Measurements from ENCODE around the gene PRDX5.

PRDX5 gene

DNA sequence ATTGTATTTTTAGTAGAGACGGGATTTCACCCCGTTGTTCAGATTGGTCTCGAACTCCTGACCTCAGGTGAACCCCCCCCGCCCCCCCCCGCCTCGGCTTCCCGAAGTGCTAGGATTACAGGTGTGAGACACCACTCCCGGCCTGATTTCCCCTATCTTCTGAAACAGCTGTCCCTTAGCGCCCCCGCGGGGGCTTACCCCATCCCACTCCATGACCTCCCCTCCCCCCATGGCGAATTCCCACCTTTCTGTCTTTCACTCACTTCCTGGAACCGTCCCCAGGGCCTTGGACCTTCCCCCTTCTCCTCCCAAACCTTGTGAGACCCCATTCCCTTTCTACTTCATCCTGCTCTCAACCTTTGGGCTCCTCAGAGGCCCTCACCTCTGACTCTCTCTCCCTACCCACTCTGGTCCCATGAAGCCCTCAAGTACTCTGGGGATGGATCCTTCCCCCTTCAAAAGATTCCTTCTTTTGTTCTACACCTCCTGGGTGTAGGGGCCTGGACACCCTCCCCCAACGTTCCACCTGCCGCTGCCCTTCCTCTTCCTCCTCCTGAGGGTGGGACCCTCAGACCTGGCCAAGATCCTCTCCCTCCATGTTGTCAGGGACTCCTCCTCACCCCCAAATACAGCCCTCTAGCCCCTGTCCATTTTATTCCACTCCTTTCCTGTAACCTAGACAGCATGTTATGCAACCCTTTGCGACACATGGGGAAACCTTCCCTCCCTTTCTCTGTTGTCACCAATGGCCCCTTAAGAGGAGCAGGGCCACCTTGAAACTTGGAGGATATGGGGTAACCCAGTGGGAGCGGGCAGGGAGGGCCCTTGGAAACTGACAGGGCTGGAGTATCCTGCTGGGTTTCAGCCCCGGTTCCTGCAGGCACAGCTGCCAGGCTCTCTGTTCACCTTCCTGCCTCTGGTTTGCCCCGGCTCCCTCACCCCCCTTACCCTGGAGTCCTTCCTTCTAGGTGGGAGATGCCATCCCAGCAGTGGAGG, 1.1 kb downstream of the PRDX5 start:
- Histone ChIP-seq H3K9me3 (ENCODE audit: control insufficient read depth, insufficient read depth, low read depth, low read length) (no peaks in the 10 kb centered on the region), H3K36me3 (ENCODE audit: control insufficient read depth in 2 of 2, insufficient read depth in 1 of 2, low read length in 2 of 2) (peaks cover 0 to 62% of the 10 kb centered on the region in 2 experiments; a peak in 1 of 3 replicates), H3K27ac (ENCODE audit: extremely low read depth, low read depth, low read length) (peak overlapping the region; percentile 44), H3K4me1 (ENCODE audit: control insufficient read depth, insufficient read depth, low read length) (no peaks in the 10 kb centered on the region), H3K4me3 (ENCODE audit: low read depth, low read length) (peak overlapping the region; percentile 90)
- ChIA-PET POLR2A (interaction anchor here (1.9 to 4.0 kb wide), 3 partner anchors 13 to 133 kb away, joined by 19 to 43 read pairs (median 22); partner anchors contain the start of genes ESRRA and STIP1), CTCF (interaction anchor here (0.7 to 5.0 kb wide), 6 partner anchors 13 to 39 kb away, joined by 3 to 85 read pairs (median 16); partner anchors contain the start of gene CCDC88B)
- TF ChIP-seq ZNF561 (tag by site-specific recombination; IDR thresholded peaks at IDR 0.05; ENCODE audit: borderline replicate concordance) (no peak), ZNF121 (tag by site-specific recombination; IDR thresholded peaks at IDR 0.05) (no peak), ZNF2 (tag by site-specific recombination; IDR thresholded peaks at IDR 0.05) (no peak), OSR2 (tag by site-specific recombination; IDR thresholded peaks at IDR 0.05) (no peak), PRDM4 (tag by site-specific recombination; IDR thresholded peaks at IDR 0.05) (no peak), ZNF555 (tag by site-specific recombination; conservative IDR thresholded peaks at IDR 0.05) (no peak), ZNF843 (tag by site-specific recombination; IDR thresholded peaks at IDR 0.05) (no peak), SCRT2 (tag by site-specific recombination; IDR thresholded peaks at IDR 0.05) (no peak), ZNF449 (tag by site-specific recombination; IDR thresholded peaks at IDR 0.05) (no peak), GLIS2 (tag by site-specific recombination; IDR thresholded peaks at IDR 0.05) (no peak), SP3 (tag by site-specific recombination; IDR thresholded peaks at IDR 0.05) (no peak), HOXC10 (CRISPR knock-in tag; IDR thresholded peaks at IDR 0.05) (no peak), ZNF184 (tag by site-specific recombination; IDR thresholded peaks at IDR 0.05) (no peak), ZNF157 (tag by site-specific recombination; IDR thresholded peaks at IDR 0.05) (no peak), ZNF174 (tag by site-specific recombination; IDR thresholded peaks at IDR 0.05) (no peak), ZBTB44 (tag by site-specific recombination; IDR thresholded peaks at IDR 0.05) (no peak)
- TF ChIP-seq, protein P1, sequence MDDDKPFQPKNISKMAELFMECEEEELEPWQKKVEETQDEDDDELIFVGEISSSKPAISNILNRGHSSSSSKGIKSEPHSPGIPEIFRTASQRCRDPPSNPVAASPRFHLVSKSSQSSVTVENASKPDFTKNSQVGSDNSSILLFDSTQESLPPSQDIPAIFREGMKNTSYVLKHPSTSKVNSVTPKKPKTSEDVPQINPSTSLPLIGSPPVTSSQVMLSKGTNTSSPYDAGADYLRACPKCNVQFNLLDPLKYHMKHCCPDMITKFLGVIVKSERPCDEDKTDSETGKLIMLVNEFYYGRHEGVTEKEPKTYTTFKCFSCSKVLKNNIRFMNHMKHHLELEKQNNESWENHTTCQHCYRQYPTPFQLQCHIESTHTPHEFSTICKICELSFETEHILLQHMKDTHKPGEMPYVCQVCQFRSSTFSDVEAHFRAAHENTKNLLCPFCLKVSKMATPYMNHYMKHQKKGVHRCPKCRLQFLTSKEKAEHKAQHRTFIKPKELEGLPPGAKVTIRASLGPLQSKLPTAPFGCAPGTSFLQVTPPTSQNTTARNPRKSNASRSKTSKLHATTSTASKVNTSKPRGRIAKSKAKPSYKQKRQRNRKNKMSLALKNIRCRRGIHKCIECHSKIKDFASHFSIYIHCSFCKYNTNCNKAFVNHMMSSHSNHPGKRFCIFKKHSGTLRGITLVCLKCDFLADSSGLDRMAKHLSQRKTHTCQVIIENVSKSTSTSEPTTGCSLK (tag by site-specific recombination; IDR thresholded peaks at IDR 0.05), result no peak
- TF ChIP-seq, protein P2, sequence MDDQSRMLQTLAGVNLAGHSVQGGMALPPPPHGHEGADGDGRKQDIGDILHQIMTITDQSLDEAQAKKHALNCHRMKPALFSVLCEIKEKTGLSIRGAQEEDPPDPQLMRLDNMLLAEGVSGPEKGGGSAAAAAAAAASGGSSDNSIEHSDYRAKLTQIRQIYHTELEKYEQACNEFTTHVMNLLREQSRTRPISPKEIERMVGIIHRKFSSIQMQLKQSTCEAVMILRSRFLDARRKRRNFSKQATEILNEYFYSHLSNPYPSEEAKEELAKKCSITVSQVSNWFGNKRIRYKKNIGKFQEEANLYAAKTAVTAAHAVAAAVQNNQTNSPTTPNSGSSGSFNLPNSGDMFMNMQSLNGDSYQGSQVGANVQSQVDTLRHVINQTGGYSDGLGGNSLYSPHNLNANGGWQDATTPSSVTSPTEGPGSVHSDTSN (CRISPR knock-in tag; IDR thresholded peaks at IDR 0.05), result no peak

Measured in HEK293 (cell line).